ENCODE data around the gene CLTCL1.

- TF ChIP-seq YY1 (IDR thresholded peaks at IDR 0.05; ENCODE audit: insufficient read depth, insufficient read length) (no peak), ZNF274 (IDR thresholded peaks at IDR 0.05; ENCODE audit: low read depth, low read length) (no peak)
Measured at GRCh38 chr22:19143212-19143611, 148.3 kb downstream of the CLTCL1 start.
